ENCODE results near the gene RAB7B.

RAB7B gene

DNA sequence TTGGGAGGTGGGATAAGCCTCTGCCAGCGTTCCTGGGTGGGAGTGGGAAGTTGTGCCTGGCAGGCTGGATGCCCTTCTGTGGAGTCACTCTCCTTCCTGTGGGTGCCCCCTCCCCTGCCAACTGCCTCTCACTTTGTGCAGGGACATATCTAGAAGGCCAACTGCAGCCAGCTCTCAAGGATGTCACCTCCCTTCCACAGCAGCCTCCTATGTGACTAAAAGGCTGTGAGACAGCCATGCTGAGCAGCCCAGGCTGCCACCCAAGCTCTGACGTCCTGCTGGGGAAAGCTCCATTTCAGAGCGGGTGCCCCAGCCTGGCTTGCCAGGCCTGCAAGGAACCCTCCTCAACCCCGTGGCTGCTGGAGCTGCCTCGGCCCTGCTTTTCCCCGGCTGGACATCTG is 40.4 kb downstream of the RAB7B start:
- no peak for DNase-seq
- no peaks in the 10 kb centered on the region for H3K36me3 ChIP-seq (ENCODE audit: control insufficient read depth, insufficient read depth, low read length)
- no peak overlapping the region for H4K8ac ChIP-seq (ENCODE audit: low read depth, low read length)
- no peak overlapping the region for H3K27ac ChIP-seq (ENCODE audit: low read depth, low read length)
- no peak overlapping the region for H3K4ac ChIP-seq (ENCODE audit: low read depth, low read length)
- no peaks in the 10 kb centered on the region for H3K27me3 ChIP-seq (ENCODE audit: insufficient read depth, low read length, poor library complexity)
- no peak overlapping the region for H3K9ac ChIP-seq (ENCODE audit: low read length)
- no peak overlapping the region for H4K5ac ChIP-seq (ENCODE audit: low read length)
- H3K4me3 ChIP-seq (ENCODE audit: low read length) = no peak overlapping the region
- H3K23ac ChIP-seq (ENCODE audit: low read length) = no peak overlapping the region
- no peak overlapping the region for H3K4me2 ChIP-seq (ENCODE audit: low read length)
- H2BK15ac ChIP-seq (replicated peaks; ENCODE audit: low read depth) = no peak overlapping the region
- no peaks in the 10 kb centered on the region for H3K79me1 ChIP-seq (ENCODE audit: low read length)
- H3K18ac ChIP-seq (ENCODE audit: low read length) = no peak overlapping the region
- H3K79me2 ChIP-seq (ENCODE audit: control insufficient read depth, insufficient read depth, low read length) = no peaks in the 10 kb centered on the region
- no peaks in the 10 kb centered on the region for H3K4me1 ChIP-seq (ENCODE audit: control insufficient read depth, low read depth, low read length)
- H2BK120ac ChIP-seq (ENCODE audit: low read depth, low read length) = no peak overlapping the region
- WGBS (ENCODE audit: extremely low coverage, insufficient coverage, low lambda C conversion rate) = no CpG with 5 or more reads among the region's 6 CpGs
- H3K56ac ChIP-seq (ENCODE audit: low read length) = no peak overlapping the region
- no peak overlapping the region for H2AK5ac ChIP-seq (ENCODE audit: low read length)
- H2BK5ac ChIP-seq (ENCODE audit: low read length) = no peak overlapping the region

GRCh38 chr1:205961991-205962820 is 41.0 kb downstream of the RAB7B start:
- no CpG with 5 or more reads among the region's 9 CpGs for WGBS (ENCODE audit: extremely low coverage, insufficient coverage, low lambda C conversion rate)
- Histone ChIP-seq H2AK5ac (ENCODE audit: low read length) (no peak overlapping the region), H4K5ac (ENCODE audit: low read length) (no peak overlapping the region), H2BK120ac (ENCODE audit: low read depth, low read length) (no peak overlapping the region), H4K8ac (ENCODE audit: low read depth, low read length) (no peak overlapping the region), H3K4ac (ENCODE audit: low read depth, low read length) (no peak overlapping the region), H3K79me1 (ENCODE audit: low read length) (no peaks in the 10 kb centered on the region), H3K27me3 (ENCODE audit: insufficient read depth, low read length, poor library complexity) (no peaks in the 10 kb centered on the region), H3K27ac (ENCODE audit: low read depth, low read length) (no peak overlapping the region), H3K56ac (ENCODE audit: low read length) (no peak overlapping the region), H3K36me3 (ENCODE audit: control insufficient read depth, insufficient read depth, low read length) (no peaks in the 10 kb centered on the region), H3K9ac (ENCODE audit: low read length) (no peak overlapping the region), H2BK5ac (ENCODE audit: low read length) (no peak overlapping the region), H3K4me1 (ENCODE audit: control insufficient read depth, low read depth, low read length) (no peaks in the 10 kb centered on the region), H3K23ac (ENCODE audit: low read length) (no peak overlapping the region), H3K4me3 (ENCODE audit: low read length) (no peak overlapping the region), H3K4me2 (ENCODE audit: low read length) (no peak overlapping the region), H3K18ac (ENCODE audit: low read length) (no peak overlapping the region), H2BK15ac (replicated peaks; ENCODE audit: low read depth) (no peak overlapping the region), H3K79me2 (ENCODE audit: control insufficient read depth, insufficient read depth, low read length) (no peaks in the 10 kb centered on the region)
- DNase-seq = no peak

GRCh38 chr1:205961405-205961804 is 41.8 kb downstream of the RAB7B start:
- no peak for DNase-seq
- Histone ChIP-seq H3K36me3 (ENCODE audit: control insufficient read depth, insufficient read depth, low read length) (no peaks in the 10 kb centered on the region), H3K9ac (ENCODE audit: low read length) (no peak overlapping the region), H3K79me2 (ENCODE audit: control insufficient read depth, insufficient read depth, low read length) (no peaks in the 10 kb centered on the region), H2BK5ac (ENCODE audit: low read length) (no peak overlapping the region), H2BK15ac (replicated peaks; ENCODE audit: low read depth) (no peak overlapping the region), H3K27ac (ENCODE audit: low read depth, low read length) (no peak overlapping the region), H3K79me1 (ENCODE audit: low read length) (no peaks in the 10 kb centered on the region), H3K18ac (ENCODE audit: low read length) (no peak overlapping the region), H4K5ac (ENCODE audit: low read length) (no peak overlapping the region), H4K8ac (ENCODE audit: low read depth, low read length) (no peak overlapping the region), H3K27me3 (ENCODE audit: insufficient read depth, low read length, poor library complexity) (no peaks in the 10 kb centered on the region), H3K4me1 (ENCODE audit: control insufficient read depth, low read depth, low read length) (no peaks in the 10 kb centered on the region), H3K4me3 (ENCODE audit: low read length) (no peak overlapping the region), H3K4me2 (ENCODE audit: low read length) (no peak overlapping the region), H3K23ac (ENCODE audit: low read length) (no peak overlapping the region), H2AK5ac (ENCODE audit: low read length) (no peak overlapping the region), H3K4ac (ENCODE audit: low read depth, low read length) (no peak overlapping the region), H3K56ac (ENCODE audit: low read length) (no peak overlapping the region), H2BK120ac (ENCODE audit: low read depth, low read length) (no peak overlapping the region)
- no CpG with 5 or more reads among the region's 2 CpGs for WGBS (ENCODE audit: extremely low coverage, insufficient coverage, low lambda C conversion rate)

DNA sequence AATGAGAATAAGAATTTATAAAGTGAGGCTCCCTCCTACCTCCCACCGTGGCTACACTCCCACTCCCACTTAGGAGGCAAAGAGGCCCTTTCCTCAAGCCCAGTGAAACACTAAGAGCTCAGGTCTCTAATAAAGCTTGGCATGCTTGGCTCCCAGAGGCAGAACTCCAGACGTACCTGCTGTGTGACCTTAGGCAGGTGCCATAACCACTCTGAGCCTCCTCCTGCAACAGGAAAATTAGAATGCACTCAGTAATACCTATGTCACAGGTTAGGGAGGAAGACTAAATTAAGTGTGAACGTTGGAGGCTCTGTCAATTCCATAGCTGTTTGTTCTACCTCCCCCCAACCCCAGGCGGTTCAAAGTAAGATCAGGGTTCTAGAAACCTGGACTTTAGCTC is 43.4 kb downstream of the RAB7B start:
- H4K5ac ChIP-seq (ENCODE audit: low read length) = no peak overlapping the region
- no peak for DNase-seq
- no peaks in the 10 kb centered on the region for H3K36me3 ChIP-seq (ENCODE audit: control insufficient read depth, insufficient read depth, low read length)
- H3K56ac ChIP-seq (ENCODE audit: low read length) = no peak overlapping the region
- H3K79me2 ChIP-seq (ENCODE audit: control insufficient read depth, insufficient read depth, low read length) = no peaks in the 10 kb centered on the region
- no peak overlapping the region for H3K23ac ChIP-seq (ENCODE audit: low read length)
- no peaks in the 10 kb centered on the region for H3K27me3 ChIP-seq (ENCODE audit: insufficient read depth, low read length, poor library complexity)
- no peak overlapping the region for H2BK5ac ChIP-seq (ENCODE audit: low read length)
- H3K4me2 ChIP-seq (ENCODE audit: low read length) = no peak overlapping the region
- no peak overlapping the region for H3K4me3 ChIP-seq (ENCODE audit: low read length)
- H2BK120ac ChIP-seq (ENCODE audit: low read depth, low read length) = no peak overlapping the region
- no CpG with 5 or more reads among the region's 4 CpGs for WGBS (ENCODE audit: extremely low coverage, insufficient coverage, low lambda C conversion rate)
- no peak overlapping the region for H3K4ac ChIP-seq (ENCODE audit: low read depth, low read length)
- no peak overlapping the region for H2AK5ac ChIP-seq (ENCODE audit: low read length)
- no peak overlapping the region for H3K9ac ChIP-seq (ENCODE audit: low read length)
- no peak overlapping the region for H2BK15ac ChIP-seq (replicated peaks; ENCODE audit: low read depth)
- no peak overlapping the region for H3K27ac ChIP-seq (ENCODE audit: low read depth, low read length)
- H3K18ac ChIP-seq (ENCODE audit: low read length) = no peak overlapping the region
- H4K8ac ChIP-seq (ENCODE audit: low read depth, low read length) = no peak overlapping the region
- H3K4me1 ChIP-seq (ENCODE audit: control insufficient read depth, low read depth, low read length) = no peaks in the 10 kb centered on the region
- H3K79me1 ChIP-seq (ENCODE audit: low read length) = no peaks in the 10 kb centered on the region

- Histone ChIP-seq H3K79me2 (ENCODE audit: control insufficient read depth, insufficient read depth, low read length) (no peaks in the 10 kb centered on the region), H3K23ac (ENCODE audit: low read length) (no peak overlapping the region), H3K4ac (ENCODE audit: low read depth, low read length) (no peak overlapping the region), H3K9ac (ENCODE audit: low read length) (no peak overlapping the region), H4K8ac (ENCODE audit: low read depth, low read length) (no peak overlapping the region), H3K56ac (ENCODE audit: low read length) (no peak overlapping the region), H2BK5ac (ENCODE audit: low read length) (no peak overlapping the region), H4K5ac (ENCODE audit: low read length) (no peak overlapping the region), H3K18ac (ENCODE audit: low read length) (no peak overlapping the region), H2BK120ac (ENCODE audit: low read depth, low read length) (no peak overlapping the region), H3K4me3 (ENCODE audit: low read length) (no peak overlapping the region), H3K4me2 (ENCODE audit: low read length) (no peak overlapping the region), H3K27ac (ENCODE audit: low read depth, low read length) (no peak overlapping the region), H3K27me3 (ENCODE audit: insufficient read depth, low read length, poor library complexity) (no peaks in the 10 kb centered on the region), H2AK5ac (ENCODE audit: low read length) (no peak overlapping the region), H2BK15ac (replicated peaks; ENCODE audit: low read depth) (no peak overlapping the region), H3K79me1 (ENCODE audit: low read length) (no peaks in the 10 kb centered on the region), H3K4me1 (ENCODE audit: control insufficient read depth, low read depth, low read length) (no peaks in the 10 kb centered on the region), H3K36me3 (ENCODE audit: control insufficient read depth, insufficient read depth, low read length) (no peaks in the 10 kb centered on the region)
- no CpG with 5 or more reads among the region's 1 CpG for WGBS (ENCODE audit: extremely low coverage, insufficient coverage, low lambda C conversion rate)
- no peak for DNase-seq
These were observed 47.7 kb downstream of the RAB7B start for GRCh38 chr1:205955499-205955898.

Measured in mesendoderm (in vitro differentiated cells).